ENCODE measurements around the gene LIPM.
A peak's percentile ranks its signal among the peaks of the same experiment; 100 is the strongest.
"Not testable (repeated sequence)": the region's sequence is repeated elsewhere in the genome, so short reads cannot be mapped to it uniquely, and the experiment has no call there.

Gene LIPM

DNA sequence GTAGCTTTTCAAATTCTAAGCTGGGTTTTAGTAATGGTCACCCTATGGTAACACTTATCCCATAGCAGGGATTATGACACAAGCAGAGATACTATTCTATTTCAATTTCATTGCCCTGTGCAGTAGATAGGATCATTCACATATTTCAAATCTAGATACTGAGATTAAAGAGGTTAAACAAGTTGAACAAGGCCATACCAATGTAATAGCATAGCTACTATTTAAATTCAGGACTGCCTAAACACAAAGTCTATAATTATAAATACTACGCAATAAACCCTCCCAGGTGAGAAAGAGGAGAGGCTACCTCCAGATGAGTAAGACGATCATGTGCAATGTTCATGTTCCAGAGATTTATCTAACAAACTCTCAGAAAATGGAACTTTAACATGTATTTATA is 1.1 kb downstream of the LIPM start:
- no peak for DNase-seq (ENCODE audit: low read depth)

DNA sequence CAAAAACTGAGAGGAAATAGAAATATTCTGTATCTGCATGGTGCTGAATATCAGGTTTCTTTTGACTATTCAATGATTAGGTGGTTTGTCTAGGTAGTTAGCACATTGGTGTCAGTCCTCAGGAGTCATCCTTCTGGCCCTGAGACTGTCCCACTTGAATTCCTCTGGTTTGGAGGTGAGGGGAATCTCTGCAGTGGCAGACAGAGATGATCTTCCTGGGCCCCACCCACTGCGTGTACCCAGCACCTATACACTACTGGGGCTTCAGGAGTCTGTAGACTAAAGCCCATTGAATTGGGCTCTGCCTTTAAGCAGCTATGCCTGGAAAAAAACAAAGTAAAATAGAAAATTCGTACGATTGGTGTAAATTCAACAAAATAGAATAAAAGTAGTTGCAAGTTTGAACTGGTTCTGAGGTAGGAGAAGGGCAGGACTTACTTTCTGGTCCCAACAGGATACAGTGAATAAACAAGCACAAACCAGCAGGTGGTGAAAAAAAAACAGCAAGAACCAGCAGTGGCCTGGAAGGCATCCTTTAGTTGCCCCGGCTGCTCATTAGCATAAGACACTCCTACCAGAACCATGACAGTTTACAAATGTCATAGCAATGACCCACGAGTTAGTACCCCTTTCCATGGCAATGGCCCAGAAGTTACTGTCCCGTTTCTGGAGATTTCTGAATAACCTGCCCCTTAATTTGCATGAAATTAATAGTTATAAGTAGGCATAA is 1.7 kb downstream of the LIPM start:
- no peak for DNase-seq (ENCODE audit: low read depth)

DNA sequence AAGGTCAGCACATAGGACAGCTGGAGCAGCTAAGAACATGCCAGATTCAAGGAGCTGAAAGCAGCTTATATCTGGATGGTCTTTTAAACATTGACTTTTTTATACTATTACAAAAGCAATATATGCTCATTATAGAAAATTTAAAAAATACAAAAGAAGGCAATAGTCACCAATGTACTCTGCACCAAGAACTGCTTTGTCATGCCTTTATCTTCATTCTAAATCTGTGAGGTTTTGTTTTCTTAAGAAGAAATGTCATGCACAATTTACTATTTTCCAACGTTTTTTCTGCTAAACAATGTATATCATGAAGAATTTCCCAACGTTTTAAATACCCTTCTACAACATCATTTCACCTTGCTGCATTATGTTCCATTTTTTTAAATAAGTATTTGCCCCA is 2.8 kb downstream of the LIPM start:
- no peak for DNase-seq (ENCODE audit: low read depth)

DNA sequence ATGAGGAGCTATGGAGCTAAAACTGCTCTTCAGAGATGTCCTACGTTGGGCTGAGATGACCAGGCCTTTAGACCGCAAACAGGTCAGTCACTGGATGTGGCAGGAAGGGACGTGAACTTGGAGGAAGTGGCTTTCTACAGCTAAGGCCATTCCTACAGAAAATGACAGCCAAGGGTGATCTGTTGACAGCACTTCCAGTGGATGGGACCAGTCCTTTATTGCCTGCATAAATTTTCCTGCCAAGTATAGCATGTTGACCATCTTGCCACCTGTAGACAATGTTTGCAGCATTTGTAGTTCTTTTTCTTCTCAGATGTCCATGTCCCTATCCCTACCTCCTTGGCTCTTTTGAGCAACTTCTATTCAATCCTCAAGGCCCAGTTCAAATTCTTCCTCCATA is 3.4 kb downstream of the LIPM start:
- no peak for DNase-seq (ENCODE audit: low read depth)

DNA sequence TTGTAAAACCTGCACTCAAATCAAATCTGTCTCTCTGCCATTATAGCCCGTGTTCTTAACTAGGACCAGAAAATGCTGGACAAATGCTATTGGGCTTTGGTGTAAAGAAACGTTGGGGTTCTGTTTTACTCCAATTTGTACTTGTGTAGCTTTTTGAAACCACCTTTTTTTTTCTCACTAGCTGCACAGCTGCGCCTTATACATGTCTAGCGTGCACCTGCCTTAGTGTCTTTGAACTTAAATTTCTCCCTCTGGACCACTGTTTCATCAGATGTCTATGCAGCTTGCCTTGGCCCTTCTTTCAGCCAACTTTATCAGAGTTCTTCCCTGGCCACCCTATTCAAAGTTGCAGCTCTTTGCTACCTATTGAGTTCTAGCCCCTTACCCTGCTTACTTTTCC is 7.1 kb downstream of the LIPM start:
- no peak for DNase-seq (ENCODE audit: low read depth)

DNA sequence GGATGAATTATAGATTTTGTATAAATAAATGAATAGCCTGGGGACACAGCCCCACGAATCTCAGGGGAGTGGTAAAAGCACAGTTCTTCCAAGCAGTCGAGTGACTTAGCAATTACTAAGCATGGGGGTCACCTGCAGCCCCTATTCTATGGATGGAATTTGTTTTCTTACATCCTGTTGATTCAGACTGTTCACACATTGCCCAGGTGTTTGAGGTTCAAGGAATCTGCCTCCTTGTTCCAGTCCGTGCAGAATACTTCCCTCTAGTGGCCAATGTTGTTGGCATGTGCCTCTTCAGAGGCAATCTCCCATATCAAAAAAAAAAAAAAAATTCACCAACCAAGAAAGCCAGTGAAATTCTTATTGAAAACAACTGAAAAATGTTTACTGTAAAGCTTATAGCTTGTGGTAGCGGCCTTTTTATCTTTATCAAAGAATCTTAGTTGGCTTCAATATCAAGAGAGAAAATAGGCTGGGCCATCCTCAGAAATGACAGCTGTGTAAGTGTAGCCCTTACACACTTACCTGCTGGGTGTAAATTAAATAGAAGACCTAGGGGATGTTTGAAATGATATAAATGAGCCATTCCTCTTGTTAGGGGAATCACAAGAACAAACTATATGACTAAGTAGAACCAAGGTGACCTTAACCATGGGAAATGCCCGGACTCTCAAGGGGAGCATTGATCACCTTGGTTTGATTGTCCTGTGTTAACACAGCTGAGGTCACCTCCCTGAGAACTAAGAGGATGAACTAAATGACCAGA is 7.8 kb downstream of the LIPM start:
- no peak for DNase-seq (ENCODE audit: low read depth)

DNA sequence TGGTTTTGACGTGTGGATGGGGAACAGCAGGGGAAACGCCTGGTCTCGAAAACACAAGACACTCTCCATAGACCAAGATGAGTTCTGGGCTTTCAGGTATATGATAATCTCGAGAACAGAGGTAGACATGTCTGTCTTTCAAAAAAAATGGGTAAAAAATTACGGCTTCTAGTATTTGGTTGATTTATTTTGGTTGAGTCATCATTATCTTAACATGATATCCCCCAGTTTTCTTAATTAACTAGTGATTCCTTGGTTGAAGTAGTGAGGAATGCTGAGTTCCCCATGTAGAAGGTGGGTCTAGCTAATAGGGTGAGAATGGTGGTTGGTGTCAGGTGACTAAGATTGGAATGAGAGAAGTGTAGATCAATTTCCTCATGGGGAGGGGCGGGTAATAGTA is 10.7 kb downstream of the LIPM start:
- DNase-seq (ENCODE audit: low read depth), result no peak

DNA sequence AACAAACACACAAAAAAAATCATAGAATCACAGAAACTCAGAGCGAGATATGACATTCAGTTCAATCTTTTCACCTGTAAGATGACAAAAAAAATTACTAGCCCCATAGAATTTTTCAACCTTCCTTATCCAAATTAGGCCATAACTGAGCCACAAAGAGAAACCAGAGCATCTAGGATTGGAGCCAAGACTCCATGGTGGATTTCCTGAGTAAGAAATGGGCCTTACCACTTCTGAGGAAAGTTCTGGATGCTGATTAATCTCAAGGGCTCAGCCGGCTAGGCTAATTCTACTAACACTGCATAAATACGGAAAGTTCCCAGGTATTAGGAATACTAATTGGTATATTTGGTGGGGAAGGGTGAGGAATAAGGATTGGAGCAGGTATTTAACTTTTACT is 16.8 kb downstream of the LIPM start:
- DNase-seq (ENCODE audit: low read depth), result no peak

DNA sequence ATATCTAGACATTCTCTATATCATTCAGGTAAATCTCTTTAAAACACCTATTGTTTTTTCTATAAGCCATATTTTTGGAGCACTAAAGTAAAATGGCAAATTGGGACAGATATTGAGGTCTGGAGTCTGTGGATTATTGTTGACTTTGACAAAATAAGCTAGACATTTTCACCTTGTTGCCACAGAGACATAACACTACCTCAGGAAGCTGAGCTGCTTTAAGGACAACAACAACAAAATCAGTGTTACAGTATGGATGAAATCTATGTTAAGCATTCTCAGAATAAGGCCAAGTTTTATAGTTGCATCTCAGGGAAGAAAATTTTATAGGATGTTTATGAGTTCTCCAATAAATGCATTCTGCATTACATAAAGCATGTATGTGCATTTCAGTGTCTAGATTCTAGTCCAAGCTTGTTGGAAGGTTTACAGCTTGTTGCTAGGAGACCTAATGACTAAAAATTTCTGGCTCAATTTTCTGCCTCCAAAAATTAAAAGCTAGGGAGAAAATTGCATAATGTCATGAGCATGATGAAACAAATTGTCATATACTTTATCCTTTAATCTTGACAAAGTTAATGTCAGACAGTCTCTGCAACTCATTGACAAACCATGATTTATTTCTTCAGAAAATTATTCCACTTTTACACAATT is 18.3 kb downstream of the LIPM start:
- DNase-seq (ENCODE audit: low read depth), result no peak

DNA sequence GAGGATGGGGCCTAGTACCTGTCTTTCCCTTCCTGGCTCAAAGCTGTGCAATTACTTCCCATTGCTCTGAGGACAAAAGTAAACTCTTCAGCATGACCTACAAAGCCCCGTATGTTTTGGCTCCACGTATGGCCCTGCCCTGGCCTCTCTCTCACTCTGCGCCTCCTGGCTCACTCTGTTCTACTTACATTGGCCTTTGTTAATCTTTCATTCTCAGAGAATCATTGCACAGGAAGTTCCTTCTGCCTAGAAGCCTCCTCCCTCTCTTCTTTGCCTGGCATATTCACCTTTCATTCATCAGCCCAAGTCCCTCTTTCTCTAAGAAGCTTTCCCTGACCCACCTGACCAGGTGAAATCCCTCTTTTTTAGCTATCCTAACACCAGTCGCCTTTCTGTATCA is 23.9 kb downstream of the LIPM start:
- no peak for DNase-seq (ENCODE audit: low read depth)

DNA sequence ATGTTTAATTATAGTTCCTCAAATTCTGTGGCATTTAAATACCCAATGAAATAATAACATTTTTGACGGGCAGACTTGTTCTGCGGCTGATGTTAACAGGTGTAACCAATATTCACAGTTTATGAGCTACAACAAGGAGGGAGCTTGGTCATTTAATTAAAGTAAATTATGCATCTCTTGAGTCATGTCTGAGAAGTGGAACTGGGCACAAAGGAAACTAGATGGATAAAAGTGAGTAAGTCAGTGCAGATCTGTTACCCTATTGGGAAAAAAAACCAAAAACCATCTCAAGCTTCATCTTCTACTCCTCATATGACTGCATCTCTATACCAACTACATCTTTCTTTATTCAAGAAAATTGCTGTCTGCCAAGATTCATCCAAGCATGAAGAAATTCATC is 25.1 kb downstream of the LIPM start:
- no peak for DNase-seq (ENCODE audit: low read depth)

DNA sequence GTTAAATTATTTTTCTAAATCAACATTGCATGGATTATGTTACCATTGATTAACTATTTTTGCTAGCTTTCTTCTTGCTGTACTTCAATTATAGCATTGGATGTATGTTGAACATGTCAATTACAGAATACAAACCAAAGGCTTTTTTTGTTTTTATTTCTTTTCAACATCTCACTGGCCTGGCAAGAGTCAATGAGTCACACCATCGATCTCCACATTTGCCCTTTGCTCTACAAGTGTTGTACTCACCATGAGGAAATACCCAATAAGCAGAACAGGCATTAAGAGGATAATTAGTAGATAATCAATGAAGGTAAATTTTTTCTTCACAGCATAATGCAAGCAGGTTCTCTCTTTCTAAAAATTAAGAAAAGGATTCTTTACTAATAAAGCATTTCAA is 25.8 kb downstream of the LIPM start:
- no peak for DNase-seq (ENCODE audit: low read depth)

DNA sequence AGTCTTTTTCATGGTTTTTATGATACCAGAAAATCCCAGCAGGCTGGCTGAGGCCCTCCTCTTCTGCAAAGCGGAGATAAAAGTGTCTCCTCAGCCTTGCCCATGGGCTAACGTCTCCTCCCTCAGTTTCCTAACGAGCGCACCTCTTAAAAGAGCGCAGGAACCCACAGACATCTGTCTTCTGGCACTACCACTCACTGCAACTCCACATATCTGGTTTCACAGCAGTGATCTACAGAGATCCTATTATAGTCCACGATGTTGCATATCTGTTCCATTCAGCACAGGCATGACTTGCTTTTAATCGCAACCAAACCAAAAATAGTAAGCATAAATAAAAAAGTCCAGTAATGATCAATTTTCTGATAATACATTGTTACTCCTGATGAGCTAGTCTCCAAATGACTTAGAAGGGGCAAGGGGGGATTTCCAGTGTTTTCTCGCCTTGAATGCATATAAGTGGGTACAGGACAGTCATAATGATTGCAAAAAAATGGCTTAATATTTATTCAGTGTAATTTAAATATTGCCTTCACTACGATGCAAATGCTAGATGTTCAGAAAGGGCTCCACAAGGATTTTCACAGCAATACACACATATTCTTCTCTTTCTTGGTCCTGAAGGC is 28.2 kb downstream of the LIPM start:
- no peak for DNase-seq (ENCODE audit: low read depth)

DNA sequence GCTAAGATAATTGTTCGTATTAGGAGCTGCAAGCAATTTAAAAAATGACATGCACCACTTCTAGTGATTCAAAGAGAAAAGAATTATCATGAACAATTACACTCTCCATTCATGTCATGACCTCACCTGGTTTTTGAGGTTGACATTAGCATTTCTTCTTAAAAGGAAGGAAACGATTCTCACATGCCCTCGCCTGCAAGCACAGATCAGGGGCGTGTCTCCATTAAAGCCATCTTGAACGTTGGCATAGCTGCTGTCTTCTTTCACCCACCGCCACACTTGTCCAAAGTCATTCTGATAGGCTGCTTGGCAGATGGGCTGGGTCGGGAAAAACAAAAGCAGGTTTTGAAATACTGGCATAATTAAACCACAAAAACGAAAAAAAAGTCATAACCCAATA is 29.2 kb downstream of the LIPM start:
- no peak for DNase-seq (ENCODE audit: low read depth)

DNA sequence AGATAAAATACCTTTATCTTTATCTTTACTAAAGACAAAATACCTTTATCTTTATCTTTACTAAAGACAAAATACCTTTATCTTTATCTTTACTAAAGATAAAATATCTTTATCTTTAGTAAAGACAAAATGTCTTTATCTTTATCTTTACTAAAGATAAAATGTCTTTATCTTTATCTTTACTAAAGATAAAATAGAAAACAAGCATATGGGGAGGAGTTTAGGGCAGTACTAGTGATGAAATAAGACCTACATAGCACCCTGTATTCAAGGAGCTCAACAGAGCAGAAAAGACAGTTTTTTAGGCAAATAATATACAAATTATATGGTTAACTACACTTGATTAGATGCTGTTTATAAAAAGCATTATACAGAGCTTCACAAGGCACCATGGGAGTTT is 29.8 kb downstream of the LIPM start:
- DNase-seq (ENCODE audit: low read depth), result no peak

DNA sequence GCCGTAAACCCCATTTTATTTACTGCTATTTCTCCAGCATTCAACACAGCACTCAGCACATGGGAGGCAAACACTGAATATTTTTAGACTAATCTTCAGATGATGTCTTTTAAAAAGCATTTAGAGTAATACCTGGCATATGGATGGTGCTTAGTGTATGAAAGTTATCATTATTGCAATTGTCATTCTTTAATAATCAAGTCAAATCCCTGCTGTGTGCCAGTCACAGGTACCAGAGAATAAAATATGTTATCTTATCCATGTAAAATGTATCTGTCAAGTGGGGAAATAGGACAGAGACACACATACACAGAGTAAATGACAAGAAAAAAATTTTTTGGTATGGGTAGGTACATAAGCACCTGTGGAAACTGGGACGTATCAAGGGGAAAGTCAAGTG is 30.6 kb downstream of the LIPM start:
- DNase-seq (ENCODE audit: low read depth), result no peak

DNA sequence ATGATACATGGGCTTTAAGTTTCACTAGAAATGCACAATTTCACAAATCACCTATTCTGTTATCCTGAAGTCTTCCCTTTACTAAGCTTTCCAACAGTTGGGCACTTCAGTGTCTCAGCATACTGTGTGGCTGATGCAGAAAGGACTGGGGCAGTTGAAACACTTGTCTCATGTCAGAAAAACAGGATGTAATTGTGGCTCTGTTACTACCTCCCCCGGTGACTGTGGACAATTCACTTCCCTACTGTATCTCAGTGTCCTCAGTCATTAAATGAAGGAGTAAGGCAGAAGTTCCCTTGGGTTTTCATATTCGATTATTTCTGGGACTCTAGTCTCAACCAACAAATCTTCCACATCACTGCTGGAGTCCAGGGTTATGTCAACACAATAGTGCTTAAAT is 31.2 kb downstream of the LIPM start:
- no peak for DNase-seq (ENCODE audit: low read depth)

DNA sequence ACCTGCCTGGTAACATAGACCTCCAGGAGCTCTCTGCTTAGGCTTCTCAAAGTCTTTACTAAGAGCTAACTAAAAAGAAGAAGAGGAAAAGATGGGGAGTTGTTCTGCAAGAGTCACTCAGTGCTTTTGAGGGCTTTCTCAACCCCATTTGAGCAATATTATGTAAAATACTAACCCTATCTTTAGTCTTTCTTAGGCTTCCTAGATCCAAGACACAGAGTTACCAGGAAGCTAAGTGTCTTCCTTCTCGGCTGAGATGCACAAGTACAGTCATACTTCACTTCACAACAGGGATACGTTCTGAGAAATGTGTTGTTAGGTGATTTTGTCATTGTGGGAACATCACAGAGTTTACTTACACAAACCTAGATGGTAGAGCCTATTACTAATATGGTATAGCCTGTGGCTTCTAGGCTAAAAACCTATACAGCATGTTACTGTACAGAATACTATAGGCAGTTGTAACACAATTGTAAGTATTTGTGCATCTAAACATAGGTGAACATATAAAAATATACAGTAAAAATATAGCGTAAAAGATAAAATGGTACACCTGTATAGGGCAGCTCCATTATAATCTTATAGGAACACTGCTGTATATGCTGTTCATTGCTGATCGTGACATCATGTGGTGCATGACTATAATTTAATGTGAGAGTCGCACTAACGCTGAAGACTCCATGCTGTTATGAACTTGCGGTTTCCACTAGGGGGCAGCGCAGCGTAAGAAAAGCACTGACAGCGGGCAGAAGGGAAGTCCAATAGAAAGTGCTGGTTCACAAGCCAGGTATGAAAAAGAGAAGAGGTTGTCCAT is 32.8 kb downstream of the LIPM start:
- peak; percentile 77 for DNase-seq (ENCODE audit: low read depth)

DNA sequence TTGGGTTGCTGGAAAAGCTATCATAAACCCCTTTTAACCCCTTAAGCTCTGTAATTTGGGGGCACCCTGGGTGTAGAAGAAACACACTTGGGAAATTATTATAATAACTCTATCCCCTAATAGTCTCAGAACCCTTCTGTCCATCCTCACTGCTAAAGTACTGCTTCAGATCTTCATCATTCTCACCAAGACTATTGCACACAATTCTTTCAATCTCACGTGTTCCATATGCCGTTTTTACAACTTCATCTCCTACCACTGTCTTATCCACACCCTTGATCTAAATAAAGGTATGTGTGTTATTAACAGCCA is 33.3 kb downstream of the LIPM start:
- no peak for DNase-seq (ENCODE audit: low read depth)

DNA sequence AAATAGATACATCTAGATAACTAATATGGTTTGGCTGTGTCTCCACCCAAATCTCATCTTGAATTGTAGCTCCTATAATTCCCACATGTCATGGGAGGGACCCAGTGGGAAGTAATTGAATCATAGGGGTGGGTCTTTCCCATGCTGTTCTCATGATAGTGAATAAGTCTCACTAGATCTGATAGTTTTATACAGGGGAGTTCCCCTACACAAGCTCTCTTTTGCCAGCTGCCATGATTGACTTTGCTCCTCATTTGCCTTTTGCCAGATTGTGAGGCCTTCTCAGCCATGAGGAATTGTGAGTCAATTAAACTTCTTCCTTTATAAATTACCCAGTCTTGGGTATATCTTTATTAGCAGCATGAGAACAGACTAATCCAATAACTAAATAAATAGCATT is 35.1 kb downstream of the LIPM start:
- not testable (repeated sequence) for DNase-seq (ENCODE audit: low read depth)

DNA sequence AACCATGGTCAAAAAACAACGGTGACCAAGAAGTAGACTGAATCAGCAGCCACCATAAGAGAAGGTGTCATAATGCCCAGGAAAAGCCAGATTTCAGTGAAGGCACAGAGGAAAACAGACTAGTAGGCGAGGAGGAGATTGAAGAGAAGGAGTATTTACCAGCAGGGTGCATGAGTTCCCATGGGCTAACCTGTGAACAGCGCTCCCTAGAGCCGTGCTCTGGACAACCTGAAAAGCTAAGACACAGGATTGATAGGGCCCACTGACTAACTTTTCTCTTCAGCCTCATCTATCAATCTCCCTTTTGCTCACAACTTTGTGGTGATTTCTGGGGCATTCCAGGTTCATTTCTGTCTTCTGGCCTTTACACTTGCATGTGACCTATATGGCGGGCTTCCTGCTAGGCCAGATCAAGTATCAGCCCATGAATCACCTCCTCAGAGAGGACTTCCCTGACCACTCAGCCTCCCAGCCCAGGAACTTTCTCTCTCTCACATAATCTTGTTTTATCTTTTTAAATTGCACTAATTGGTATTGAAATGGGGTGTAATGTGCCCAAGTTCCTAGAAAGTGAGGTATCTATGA is 36.3 kb downstream of the LIPM start:
- no peak for DNase-seq (ENCODE audit: low read depth)

DNA sequence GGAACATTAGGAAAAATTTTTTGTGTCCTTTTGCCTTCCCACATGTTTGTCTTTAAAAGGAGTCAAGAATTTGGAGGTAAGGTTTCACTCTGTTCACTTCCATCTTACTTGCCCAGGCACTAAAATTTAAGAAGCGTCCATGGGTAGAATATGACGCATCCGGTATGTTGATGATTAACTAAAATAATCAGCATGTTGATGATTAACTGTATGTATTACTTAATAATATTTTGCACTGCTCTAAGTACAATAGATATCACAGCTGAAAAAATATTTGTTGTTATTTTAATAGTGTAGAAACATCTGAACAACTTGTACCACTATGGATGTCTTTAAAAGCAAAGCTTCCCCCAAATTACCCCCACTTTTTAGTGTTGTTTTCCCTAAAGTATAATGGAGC is 37.6 kb downstream of the LIPM start:
- no peak for DNase-seq (ENCODE audit: low read depth)

All from stimulated activated CD8-positive, alpha-beta memory T cell treated with anti-CD3 and anti-CD28 coated beads, Interleukin-7, amount 100 ng/mL, for 24 hours (primary cell).